Vagina (tissue), 2 donors: ENCODE results near the gene NR2F1-AS1.

Experiments used
- POLR2AphosphoS5 ChIP-seq, 2 donors: sonication (generic); formaldehyde crosslinking; IDR thresholded peaks; one replicate each; pipeline ENCODE4 v1.9.0; 2017; ENCODE audit warnings: antibody characterized with exemption in 2 of 2, mild to moderate bottlenecking in 2 of 2, low read depth in 1 of 2; ENCODE audit not compliant: insufficient read depth in 1 of 2
- TF ChIP-seq, protein P1 (sequence below), 3 experiments: fragments of 450-650 bp in 2 of 3; fragments of 200-600 bp in 1 of 3; sonication (generic) in 1 of 3; IDR thresholded peaks; one replicate each; pipeline ENCODE4 v1.5.1; 2017 to 2019; ENCODE audit warnings: antibody characterized with exemption in 3 of 3, mild to moderate bottlenecking in 2 of 3, moderate library complexity in 2 of 3

GRCh38 chr5:93517828-93518227 is 63.2 kb downstream of the NR2F1-AS1 start:
- TF ChIP-seq, protein P1, sequence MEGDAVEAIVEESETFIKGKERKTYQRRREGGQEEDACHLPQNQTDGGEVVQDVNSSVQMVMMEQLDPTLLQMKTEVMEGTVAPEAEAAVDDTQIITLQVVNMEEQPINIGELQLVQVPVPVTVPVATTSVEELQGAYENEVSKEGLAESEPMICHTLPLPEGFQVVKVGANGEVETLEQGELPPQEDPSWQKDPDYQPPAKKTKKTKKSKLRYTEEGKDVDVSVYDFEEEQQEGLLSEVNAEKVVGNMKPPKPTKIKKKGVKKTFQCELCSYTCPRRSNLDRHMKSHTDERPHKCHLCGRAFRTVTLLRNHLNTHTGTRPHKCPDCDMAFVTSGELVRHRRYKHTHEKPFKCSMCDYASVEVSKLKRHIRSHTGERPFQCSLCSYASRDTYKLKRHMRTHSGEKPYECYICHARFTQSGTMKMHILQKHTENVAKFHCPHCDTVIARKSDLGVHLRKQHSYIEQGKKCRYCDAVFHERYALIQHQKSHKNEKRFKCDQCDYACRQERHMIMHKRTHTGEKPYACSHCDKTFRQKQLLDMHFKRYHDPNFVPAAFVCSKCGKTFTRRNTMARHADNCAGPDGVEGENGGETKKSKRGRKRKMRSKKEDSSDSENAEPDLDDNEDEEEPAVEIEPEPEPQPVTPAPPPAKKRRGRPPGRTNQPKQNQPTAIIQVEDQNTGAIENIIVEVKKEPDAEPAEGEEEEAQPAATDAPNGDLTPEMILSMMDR (IDR thresholded peaks at IDR 0.05) = no peak
- TF ChIP-seq POLR2AphosphoS5 (IDR thresholded peaks at IDR 0.05; ENCODE audit: insufficient read depth in 1 of 2, low read depth in 1 of 2) = no peak
